NB4 (cell line): ENCODE results near the gene OTP.

Experiments used
- POLR2A ChIP-seq: IDR thresholded peaks from 2 replicates; pipeline ENCODE4 v1.6.1; 2011; ENCODE audit warnings: mild to moderate bottlenecking; ENCODE audit not compliant: insufficient read length; ENCODE audit errors: extremely low read depth
- TF ChIP-seq, protein P1 (sequence below): IDR thresholded peaks from one replicate; pipeline ENCODE4 v1.5.1; 2012; ENCODE audit warnings: low read depth, low read length
- TF ChIP-seq, protein P2 (sequence below): IDR thresholded peaks from 2 replicates; pipeline ENCODE4 v1.6.1; 2011; ENCODE audit warnings: low read depth, low read length

DNA sequence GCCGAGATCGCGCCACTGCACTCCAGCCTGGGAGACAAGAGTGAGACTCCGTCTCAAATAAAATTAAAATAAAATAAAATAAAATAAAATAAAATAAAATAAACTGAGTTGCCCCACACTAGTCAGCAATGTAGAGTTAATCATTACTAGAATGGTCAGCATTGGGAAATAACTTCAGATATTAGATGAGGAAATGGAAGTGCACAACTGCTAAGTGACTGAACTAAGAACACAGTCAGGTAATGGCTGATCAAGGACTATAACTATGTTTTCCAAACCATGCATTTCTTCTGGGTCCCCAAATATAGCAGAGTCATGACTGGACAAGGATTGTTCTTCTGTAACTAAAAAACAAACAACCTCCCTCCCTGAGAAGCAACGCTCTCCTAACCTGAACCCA, 17.1 kb downstream of the OTP start:
- TF ChIP-seq, protein P1, sequence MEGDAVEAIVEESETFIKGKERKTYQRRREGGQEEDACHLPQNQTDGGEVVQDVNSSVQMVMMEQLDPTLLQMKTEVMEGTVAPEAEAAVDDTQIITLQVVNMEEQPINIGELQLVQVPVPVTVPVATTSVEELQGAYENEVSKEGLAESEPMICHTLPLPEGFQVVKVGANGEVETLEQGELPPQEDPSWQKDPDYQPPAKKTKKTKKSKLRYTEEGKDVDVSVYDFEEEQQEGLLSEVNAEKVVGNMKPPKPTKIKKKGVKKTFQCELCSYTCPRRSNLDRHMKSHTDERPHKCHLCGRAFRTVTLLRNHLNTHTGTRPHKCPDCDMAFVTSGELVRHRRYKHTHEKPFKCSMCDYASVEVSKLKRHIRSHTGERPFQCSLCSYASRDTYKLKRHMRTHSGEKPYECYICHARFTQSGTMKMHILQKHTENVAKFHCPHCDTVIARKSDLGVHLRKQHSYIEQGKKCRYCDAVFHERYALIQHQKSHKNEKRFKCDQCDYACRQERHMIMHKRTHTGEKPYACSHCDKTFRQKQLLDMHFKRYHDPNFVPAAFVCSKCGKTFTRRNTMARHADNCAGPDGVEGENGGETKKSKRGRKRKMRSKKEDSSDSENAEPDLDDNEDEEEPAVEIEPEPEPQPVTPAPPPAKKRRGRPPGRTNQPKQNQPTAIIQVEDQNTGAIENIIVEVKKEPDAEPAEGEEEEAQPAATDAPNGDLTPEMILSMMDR: no peak
- TF ChIP-seq POLR2A: no peak
- TF ChIP-seq, protein P2, sequence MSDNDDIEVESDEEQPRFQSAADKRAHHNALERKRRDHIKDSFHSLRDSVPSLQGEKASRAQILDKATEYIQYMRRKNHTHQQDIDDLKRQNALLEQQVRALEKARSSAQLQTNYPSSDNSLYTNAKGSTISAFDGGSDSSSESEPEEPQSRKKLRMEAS: no peak
